ENCODE results near the gene KRT82.

The KRT82 gene

DNA sequence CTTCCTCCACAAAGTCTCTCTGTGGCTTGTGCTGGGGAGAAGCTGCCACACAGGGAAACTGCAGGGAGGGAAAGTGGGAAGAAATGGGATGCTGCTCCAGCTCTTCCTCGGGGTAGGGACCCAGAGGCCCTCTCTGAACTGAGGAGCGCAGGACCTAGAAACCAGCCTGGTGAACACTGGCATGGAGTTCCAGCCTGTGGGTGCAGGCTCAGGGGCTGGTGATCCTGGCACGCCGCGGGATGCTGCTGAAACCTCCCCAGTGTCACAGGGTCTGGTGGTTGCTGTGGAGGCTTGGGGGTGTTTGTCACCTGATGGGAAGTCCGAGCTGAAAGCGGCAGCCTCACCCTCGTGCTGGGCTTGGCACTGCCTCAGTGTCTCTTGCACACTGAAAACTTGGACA is 33.3 kb upstream of the KRT82 start:
- peaks cover 0 to 1% (median 0%) of the 10 kb centered on the region in 5 experiments for H3K9me3 ChIP-seq (ENCODE audit: control extremely low read depth in 1 of 5, control insufficient read depth in 4 of 5, insufficient read depth in 2 of 5, low read depth in 1 of 5, low read length in 4 of 5)
- peaks cover 7 to 18% (median 12%) of the 10 kb centered on the region in 5 experiments for H3K27me3 ChIP-seq (replicated peaks in 2 of 5; ENCODE audit: control insufficient read depth in 4 of 5, insufficient read depth in 5 of 5, low read length in 4 of 5)
- POLR2A ChIA-PET: no interaction called here
- no peak overlapping the region for H3K4me3 ChIP-seq (ENCODE audit: control insufficient read depth in 1 of 7, extremely low read depth in 1 of 7, insufficient read depth in 4 of 7, low read depth in 2 of 7, low read length in 6 of 7)
- DNase-seq: no peak
- no peaks in the 10 kb centered on the region for H3K4me1 ChIP-seq (ENCODE audit: control extremely low read depth in 1 of 4, control insufficient read depth in 4 of 4, insufficient read depth in 4 of 4, low read length in 3 of 4)
- 81% methylated on average over 7 of the region's 8 CpGs for WGBS (ENCODE audit: insufficient coverage)
- no peaks in the 10 kb centered on the region for H3K36me3 ChIP-seq (ENCODE audit: control insufficient read depth in 4 of 4, insufficient read depth in 4 of 4, low read length in 3 of 4)
- CTCF ChIA-PET: no interaction called here
- H3K27ac ChIP-seq (ENCODE audit: insufficient read depth in 1 of 2, low read depth in 1 of 2, low read length in 2 of 2, poor library complexity in 1 of 2, severe bottlenecking in 2 of 2): no peak overlapping the region

DNA sequence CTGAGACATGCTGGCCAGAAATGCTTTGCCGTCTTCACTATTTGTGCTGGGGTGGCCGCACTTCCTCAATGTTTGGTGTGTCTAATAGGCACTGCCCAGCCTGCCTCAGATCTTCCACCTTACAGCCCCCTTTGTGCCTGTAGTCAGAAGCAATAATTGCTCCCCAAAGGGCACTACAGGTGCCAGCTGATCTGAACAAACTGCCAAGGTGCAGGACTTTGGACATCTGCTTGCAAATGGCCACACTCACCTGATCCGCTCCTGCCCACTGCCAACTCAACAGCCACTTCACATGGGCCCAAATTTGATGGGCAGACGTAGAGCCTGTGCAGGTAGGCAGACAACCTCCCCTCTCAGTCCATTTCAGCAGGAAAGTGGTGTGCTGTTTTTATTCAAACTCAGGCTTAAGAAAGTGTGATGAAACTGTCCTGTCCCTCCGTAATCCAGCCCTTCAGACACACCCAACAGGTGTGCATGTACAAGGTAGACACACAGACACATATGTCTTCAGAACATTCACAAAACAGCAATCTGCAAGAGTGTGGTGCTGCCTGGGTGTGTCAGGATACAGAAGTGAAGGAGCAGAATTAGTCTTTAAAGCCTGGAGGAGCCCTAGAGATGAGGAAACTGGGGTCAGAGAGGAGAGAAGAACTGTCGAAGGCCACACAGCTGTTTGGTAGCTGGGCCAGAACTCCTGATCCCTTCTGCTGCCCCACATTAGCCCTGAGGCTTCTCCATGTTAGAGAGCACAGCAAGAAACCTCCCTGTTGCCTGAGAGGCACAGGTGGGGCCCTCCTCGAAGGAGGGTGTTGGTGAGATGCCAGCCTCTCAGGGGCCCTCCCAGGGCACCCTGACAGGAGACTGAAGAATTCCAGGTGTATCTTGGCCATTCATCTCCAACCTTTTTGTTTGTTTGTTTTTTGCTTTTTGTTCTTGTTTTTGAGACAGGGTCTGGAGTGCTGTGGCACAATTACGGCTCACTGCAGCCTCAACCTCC is 32.5 kb upstream of the KRT82 start:
- CTCF ChIA-PET: no interaction called here

GRCh38 chr12:52437508-52437907 is 31.4 kb upstream of the KRT82 start:
- DNase-seq: no peak
- H3K36me3 ChIP-seq (ENCODE audit: control insufficient read depth in 4 of 4, insufficient read depth in 4 of 4, low read length in 3 of 4): no peaks in the 10 kb centered on the region
- peaks cover 0 to 1% (median 0%) of the 10 kb centered on the region in 5 experiments for H3K9me3 ChIP-seq (ENCODE audit: control extremely low read depth in 1 of 5, control insufficient read depth in 4 of 5, insufficient read depth in 2 of 5, low read depth in 1 of 5, low read length in 4 of 5)
- POLR2A ChIA-PET: no interaction called here
- WGBS (ENCODE audit: insufficient coverage): 91% methylated on average over 8 of the region's 9 CpGs
- CTCF ChIA-PET: no interaction called here
- peaks cover 7 to 20% (median 9%) of the 10 kb centered on the region in 5 experiments for H3K27me3 ChIP-seq (replicated peaks in 2 of 5; ENCODE audit: control insufficient read depth in 4 of 5, insufficient read depth in 5 of 5, low read length in 4 of 5)
- H3K4me3 ChIP-seq (ENCODE audit: control insufficient read depth in 1 of 7, extremely low read depth in 1 of 7, insufficient read depth in 4 of 7, low read depth in 2 of 7, low read length in 6 of 7): no peak overlapping the region
- H3K4me1 ChIP-seq (ENCODE audit: control extremely low read depth in 1 of 4, control insufficient read depth in 4 of 4, insufficient read depth in 4 of 4, low read length in 3 of 4): no peaks in the 10 kb centered on the region
- H3K27ac ChIP-seq (ENCODE audit: insufficient read depth in 1 of 2, low read depth in 1 of 2, low read length in 2 of 2, poor library complexity in 1 of 2, severe bottlenecking in 2 of 2): no peak overlapping the region

More for the DNA sequence above, 32.5 kb upstream of the KRT82 start:
- no peak for DNase-seq
- H3K36me3 ChIP-seq (ENCODE audit: control insufficient read depth in 4 of 4, insufficient read depth in 4 of 4, low read length in 3 of 4): no peaks in the 10 kb centered on the region
- H3K27me3 ChIP-seq (replicated peaks in 2 of 5; ENCODE audit: control insufficient read depth in 4 of 5, insufficient read depth in 5 of 5, low read length in 4 of 5): peaks cover 7 to 20% (median 12%) of the 10 kb centered on the region in 5 experiments
- 93% methylated on average over 7 of the region's 8 CpGs for WGBS (ENCODE audit: insufficient coverage)
- H3K27ac ChIP-seq (ENCODE audit: insufficient read depth in 1 of 2, low read depth in 1 of 2, low read length in 2 of 2, poor library complexity in 1 of 2, severe bottlenecking in 2 of 2): no peak overlapping the region
- POLR2A ChIA-PET: no interaction called here
- peaks cover 0 to 1% (median 0%) of the 10 kb centered on the region in 5 experiments for H3K9me3 ChIP-seq (ENCODE audit: control extremely low read depth in 1 of 5, control insufficient read depth in 4 of 5, insufficient read depth in 2 of 5, low read depth in 1 of 5, low read length in 4 of 5)
- H3K4me3 ChIP-seq (ENCODE audit: control insufficient read depth in 1 of 7, extremely low read depth in 1 of 7, insufficient read depth in 4 of 7, low read depth in 2 of 7, low read length in 6 of 7): no peak overlapping the region
- no peaks in the 10 kb centered on the region for H3K4me1 ChIP-seq (ENCODE audit: control extremely low read depth in 1 of 4, control insufficient read depth in 4 of 4, insufficient read depth in 4 of 4, low read length in 3 of 4)

- 88% methylated on average over 6 of the region's 9 CpGs for WGBS (ENCODE audit: insufficient coverage)
- Histone ChIP-seq H3K9me3 (ENCODE audit: control extremely low read depth in 1 of 5, control insufficient read depth in 4 of 5, insufficient read depth in 2 of 5, low read depth in 1 of 5, low read length in 4 of 5) (peaks cover 0 to under 1% (median 0%) of the 10 kb centered on the region in 5 experiments), H3K4me3 (ENCODE audit: control insufficient read depth in 1 of 7, extremely low read depth in 1 of 7, insufficient read depth in 4 of 7, low read depth in 2 of 7, low read length in 6 of 7) (no peak overlapping the region), H3K4me1 (ENCODE audit: control extremely low read depth in 1 of 4, control insufficient read depth in 4 of 4, insufficient read depth in 4 of 4, low read length in 3 of 4) (no peaks in the 10 kb centered on the region), H3K27me3 (replicated peaks in 2 of 5; ENCODE audit: control insufficient read depth in 4 of 5, insufficient read depth in 5 of 5, low read length in 4 of 5) (peaks cover 2 to 20% (median 9%) of the 10 kb centered on the region in 5 experiments), H3K27ac (ENCODE audit: insufficient read depth in 1 of 2, low read depth in 1 of 2, low read length in 2 of 2, poor library complexity in 1 of 2, severe bottlenecking in 2 of 2) (no peak overlapping the region), H3K36me3 (ENCODE audit: control insufficient read depth in 4 of 4, insufficient read depth in 4 of 4, low read length in 3 of 4) (no peaks in the 10 kb centered on the region)
- POLR2A ChIA-PET: no interaction called here
- no peak for DNase-seq
- CTCF ChIA-PET: interaction anchor here (1.0 kb wide), 1 partner anchor 10 kb away, joined by 3 read pairs; no protein-coding TSS in a partner anchor
These were observed 30.8 kb upstream of the KRT82 start for GRCh38 chr12:52436828-52437474.

DNA sequence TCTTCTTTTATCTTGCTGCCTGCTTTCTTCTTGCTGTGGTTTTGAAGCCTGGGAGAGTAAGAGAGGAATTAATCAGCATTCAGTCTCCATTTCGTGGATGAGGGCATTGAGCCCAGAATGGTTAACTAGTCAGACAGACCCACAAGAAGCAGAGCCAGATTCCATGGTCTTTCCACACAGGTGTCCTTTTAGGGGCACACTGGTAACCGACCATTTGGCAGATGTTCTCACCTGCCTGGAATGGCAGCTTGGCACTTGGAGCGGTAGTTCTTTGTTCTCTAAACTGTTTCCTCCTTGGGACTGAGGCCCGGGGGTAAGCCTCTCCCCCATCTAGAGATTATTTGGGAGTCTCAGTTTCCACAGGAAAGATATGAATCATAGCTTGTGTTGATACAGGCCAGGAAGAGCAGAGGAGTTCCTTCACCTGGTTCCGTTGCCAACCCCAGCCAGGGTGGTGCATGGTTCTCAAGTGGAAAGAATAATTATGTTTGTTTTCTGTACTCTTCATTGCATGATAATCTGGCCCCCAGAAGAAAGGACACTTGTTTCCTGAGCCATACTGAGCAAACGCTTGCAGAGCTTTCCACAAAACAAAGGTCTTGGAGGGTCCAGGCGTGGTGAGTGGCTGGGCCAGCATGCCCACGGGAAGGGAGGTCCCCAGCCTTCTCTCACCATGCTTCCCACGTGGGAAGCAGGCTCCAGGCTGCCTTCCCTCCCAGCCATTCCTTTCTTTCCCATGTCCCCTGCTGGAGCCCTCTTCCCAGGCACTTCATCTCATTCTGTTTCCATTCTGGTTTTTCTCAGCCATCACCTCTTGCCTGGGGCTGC is 30.1 kb upstream of the KRT82 start:
- 83% methylated on average over 7 of the region's 9 CpGs for WGBS (ENCODE audit: insufficient coverage)
- Histone ChIP-seq H3K9me3 (ENCODE audit: control extremely low read depth in 1 of 5, control insufficient read depth in 4 of 5, insufficient read depth in 2 of 5, low read depth in 1 of 5, low read length in 4 of 5) (no peaks in the 10 kb centered on the region), H3K4me3 (ENCODE audit: control insufficient read depth in 1 of 7, extremely low read depth in 1 of 7, insufficient read depth in 4 of 7, low read depth in 2 of 7, low read length in 6 of 7) (no peak overlapping the region), H3K27ac (ENCODE audit: insufficient read depth in 1 of 2, low read depth in 1 of 2, low read length in 2 of 2, poor library complexity in 1 of 2, severe bottlenecking in 2 of 2) (no peak overlapping the region), H3K27me3 (replicated peaks in 2 of 5; ENCODE audit: control insufficient read depth in 4 of 5, insufficient read depth in 5 of 5, low read length in 4 of 5) (peaks cover 2 to 23% (median 9%) of the 10 kb centered on the region in 5 experiments), H3K36me3 (ENCODE audit: control insufficient read depth in 4 of 4, insufficient read depth in 4 of 4, low read length in 3 of 4) (no peaks in the 10 kb centered on the region), H3K4me1 (ENCODE audit: control extremely low read depth in 1 of 4, control insufficient read depth in 4 of 4, insufficient read depth in 4 of 4, low read length in 3 of 4) (no peaks in the 10 kb centered on the region)
- CTCF ChIA-PET: interaction anchor here (1.0 to 1.2 kb wide), 2 partner anchors 9 kb away, joined by 3 read pairs; no protein-coding TSS in a partner anchor
- POLR2A ChIA-PET: no interaction called here
- no peak for DNase-seq

DNA sequence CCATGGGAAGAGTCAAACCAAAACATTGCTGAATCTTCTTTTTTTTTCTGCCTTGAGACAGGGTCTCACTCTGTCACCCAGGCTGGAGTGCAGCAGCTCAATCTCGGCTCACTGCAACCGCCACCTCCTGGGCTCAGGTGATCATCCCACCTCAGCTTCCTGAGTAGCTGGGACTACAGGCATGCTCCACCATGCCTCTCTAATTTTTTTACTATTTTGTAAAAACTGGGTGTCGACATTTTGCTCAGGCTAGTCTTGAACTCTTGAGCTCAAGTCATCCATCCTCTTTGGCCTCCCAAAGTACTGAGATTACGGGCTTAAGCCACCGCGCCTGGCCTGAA is 29.5 kb upstream of the KRT82 start:
- ChIA-PET CTCF (interaction anchor here (1.0 to 1.2 kb wide), 2 partner anchors 8 to 9 kb away, joined by 3 read pairs; no protein-coding TSS in a partner anchor), POLR2A (no interaction called here)
- Histone ChIP-seq H3K4me1 (ENCODE audit: control extremely low read depth in 1 of 4, control insufficient read depth in 4 of 4, insufficient read depth in 4 of 4, low read length in 3 of 4) (no peaks in the 10 kb centered on the region), H3K27ac (ENCODE audit: insufficient read depth in 1 of 2, low read depth in 1 of 2, low read length in 2 of 2, poor library complexity in 1 of 2, severe bottlenecking in 2 of 2) (no peak overlapping the region), H3K9me3 (ENCODE audit: control extremely low read depth in 1 of 5, control insufficient read depth in 4 of 5, insufficient read depth in 2 of 5, low read depth in 1 of 5, low read length in 4 of 5) (no peaks in the 10 kb centered on the region), H3K36me3 (ENCODE audit: control insufficient read depth in 4 of 4, insufficient read depth in 4 of 4, low read length in 3 of 4) (no peaks in the 10 kb centered on the region), H3K4me3 (ENCODE audit: control insufficient read depth in 1 of 7, extremely low read depth in 1 of 7, insufficient read depth in 4 of 7, low read depth in 2 of 7, low read length in 6 of 7) (no peak overlapping the region), H3K27me3 (replicated peaks in 2 of 5; ENCODE audit: control insufficient read depth in 4 of 5, insufficient read depth in 5 of 5, low read length in 4 of 5) (peaks cover 0 to 27% (median 11%) of the 10 kb centered on the region in 5 experiments)
- DNase-seq: no peak
- WGBS (ENCODE audit: insufficient coverage): 93% methylated on average over 6 of the region's 6 CpGs

All from common myeloid progenitor, CD34-positive (primary cell).